ENCODE data around the gene PIEZO2.

PIEZO2 gene

GRCh38 chr18:10890022-10890421, 259.3 kb downstream of the PIEZO2 start (continued):
- TF ChIP-seq PATZ1 (CRISPR knock-in tag; IDR thresholded peaks at IDR 0.05; ENCODE audit: borderline replicate concordance) (no peak), RARB (CRISPR knock-in tag; IDR thresholded peaks at IDR 0.05) (no peak), ZNF8 (CRISPR knock-in tag; IDR thresholded peaks at IDR 0.05) (no peak), CREB5 (CRISPR knock-in tag; IDR thresholded peaks at IDR 0.05; ENCODE audit: low read depth) (no peak), CSDC2 (CRISPR knock-in tag; IDR thresholded peaks at IDR 0.05) (no peak), TCF4 (CRISPR knock-in tag; IDR thresholded peaks at IDR 0.05; ENCODE audit: borderline replicate concordance) (no peak), GLIS3 (CRISPR knock-in tag; IDR thresholded peaks at IDR 0.05) (no peak)

- TF ChIP-seq ESRRG (CRISPR knock-in tag; IDR thresholded peaks at IDR 0.05) (no peak), ZFP30 (CRISPR knock-in tag; IDR thresholded peaks at IDR 0.05) (no peak), PPARA (CRISPR knock-in tag; IDR thresholded peaks at IDR 0.05; ENCODE audit: borderline replicate concordance) (no peak), ARNTL (CRISPR knock-in tag; IDR thresholded peaks at IDR 0.05; ENCODE audit: borderline replicate concordance, low read depth) (no peak), CREB5 (CRISPR knock-in tag; IDR thresholded peaks at IDR 0.05; ENCODE audit: low read depth) (no peak), CSDC2 (CRISPR knock-in tag; IDR thresholded peaks at IDR 0.05) (no peak), TCF4 (CRISPR knock-in tag; IDR thresholded peaks at IDR 0.05; ENCODE audit: borderline replicate concordance) (no peak), GLIS3 (CRISPR knock-in tag; IDR thresholded peaks at IDR 0.05) (no peak)
- TF ChIP-seq, protein P1, sequence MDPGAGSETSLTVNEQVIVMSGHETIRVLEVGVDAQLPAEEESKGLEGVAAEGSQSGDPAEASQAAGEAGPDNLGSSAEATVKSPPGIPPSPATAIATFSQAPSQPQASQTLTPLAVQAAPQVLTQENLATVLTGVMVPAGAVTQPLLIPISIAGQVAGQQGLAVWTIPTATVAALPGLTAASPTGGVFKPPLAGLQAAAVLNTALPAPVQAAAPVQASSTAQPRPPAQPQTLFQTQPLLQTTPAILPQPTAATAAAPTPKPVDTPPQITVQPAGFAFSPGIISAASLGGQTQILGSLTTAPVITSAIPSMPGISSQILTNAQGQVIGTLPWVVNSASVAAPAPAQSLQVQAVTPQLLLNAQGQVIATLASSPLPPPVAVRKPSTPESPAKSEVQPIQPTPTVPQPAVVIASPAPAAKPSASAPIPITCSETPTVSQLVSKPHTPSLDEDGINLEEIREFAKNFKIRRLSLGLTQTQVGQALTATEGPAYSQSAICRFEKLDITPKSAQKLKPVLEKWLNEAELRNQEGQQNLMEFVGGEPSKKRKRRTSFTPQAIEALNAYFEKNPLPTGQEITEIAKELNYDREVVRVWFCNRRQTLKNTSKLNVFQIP (CRISPR knock-in tag; IDR thresholded peaks at IDR 0.05; ENCODE audit: borderline replicate concordance, low read depth): no peak
- no peak for ATAC-seq
These were observed 270.7 kb downstream of the PIEZO2 start for GRCh38 chr18:10878703-10879102.

GRCh38 chr18:10877987-10878386, 271.4 kb downstream of the PIEZO2 start:
- no peak for TF ChIP-seq ZNF8 (CRISPR knock-in tag; IDR thresholded peaks at IDR 0.05)
- TF ChIP-seq ARNTL (CRISPR knock-in tag; IDR thresholded peaks at IDR 0.05; ENCODE audit: borderline replicate concordance, low read depth): no peak
- TF ChIP-seq ISL1 (CRISPR knock-in tag; IDR thresholded peaks at IDR 0.05): no peak
- TF ChIP-seq BACH2 (CRISPR knock-in tag; IDR thresholded peaks at IDR 0.05; ENCODE audit: borderline replicate concordance): no peak
- no peak for TF ChIP-seq GLIS3 (CRISPR knock-in tag; IDR thresholded peaks at IDR 0.05)
- no peak for TF ChIP-seq CSDC2 (CRISPR knock-in tag; IDR thresholded peaks at IDR 0.05)
- no peak for TF ChIP-seq ZNF70 (CRISPR knock-in tag; IDR thresholded peaks at IDR 0.05)
- no peak for TF ChIP-seq ESRRG (CRISPR knock-in tag; IDR thresholded peaks at IDR 0.05)
- no peak for TF ChIP-seq ZFP30 (CRISPR knock-in tag; IDR thresholded peaks at IDR 0.05)
- no peak for TF ChIP-seq CSRNP3 (CRISPR knock-in tag; IDR thresholded peaks at IDR 0.05)
- no peak for TF ChIP-seq ZNF565 (CRISPR knock-in tag; conservative IDR thresholded peaks at IDR 0.05; ENCODE audit: low read depth)
- no peak for TF ChIP-seq ZC3H10 (CRISPR knock-in tag; IDR thresholded peaks at IDR 0.05)
- no peak for TF ChIP-seq PATZ1 (CRISPR knock-in tag; IDR thresholded peaks at IDR 0.05; ENCODE audit: borderline replicate concordance)
- no peak for TF ChIP-seq TOX (CRISPR knock-in tag; IDR thresholded peaks at IDR 0.05; ENCODE audit: borderline replicate concordance)
- TF ChIP-seq, protein P1 (CRISPR knock-in tag; IDR thresholded peaks at IDR 0.05; ENCODE audit: borderline replicate concordance, low read depth): no peak
- no peak for TF ChIP-seq SNAI2 (CRISPR knock-in tag; IDR thresholded peaks at IDR 0.05)
- TF ChIP-seq OSR1 (CRISPR knock-in tag; IDR thresholded peaks at IDR 0.05): no peak
- no peak for TF ChIP-seq TCF4 (CRISPR knock-in tag; IDR thresholded peaks at IDR 0.05; ENCODE audit: borderline replicate concordance)
- no peak for ATAC-seq

Data from SK-N-SH treated with all-trans-retinoic acid at 6 μM for 48 hours (cell line).